BLaER1 treated with 17β-estradiol and CSF1 and Interleukin-3, amounts not matched to agents 10 nM and 100 nM (cell line): ENCODE data around the gene ARSG.
A peak's percentile ranks its signal among the peaks of the same experiment; 100 is the strongest.

Source experiments
- H3K27ac ChIP-seq, 11 experiments: shearing (Covaris generic); formaldehyde crosslinking; 2 replicates each; pipeline ENCODE4 v1.8.1; 2022
- H3K27me3 ChIP-seq, 11 experiments: shearing (Covaris generic); formaldehyde crosslinking; 2 replicates each; pipeline ENCODE4 v1.8.1; 2022
- H3K36me3 ChIP-seq, 11 experiments: shearing (Covaris generic); formaldehyde crosslinking; 2 replicates each; pipeline ENCODE4 v1.8.1; 2022
- H3K4me1 ChIP-seq, 10 experiments: shearing (Covaris generic); formaldehyde crosslinking; 2 replicates each; pipeline ENCODE4 v1.8.1; 2022
- H3K4me2 ChIP-seq, 11 experiments: shearing (Covaris generic); formaldehyde crosslinking; 2 replicates each; pipeline ENCODE4 v1.8.1; 2022
- H3K4me3 ChIP-seq, 10 experiments: shearing (Covaris generic); formaldehyde crosslinking; 2 replicates each; pipeline ENCODE4 v1.8.1; 2022
- H3K9ac ChIP-seq, 11 experiments: shearing (Covaris generic); formaldehyde crosslinking; 2 replicates each; pipeline ENCODE4 v1.8.1; 2022
- H3K9me3 ChIP-seq, 11 experiments: shearing (Covaris generic); formaldehyde crosslinking; replicated peaks in 1 of 11; 2 replicates each; pipeline ENCODE4 v1.8.1; 2022
- H4K20me1 ChIP-seq, 11 experiments: shearing (Covaris generic); formaldehyde crosslinking; 2 replicates each; pipeline ENCODE4 v1.8.1; 2022
- Cebpa-rat ChIP-seq, 11 experiments: shearing (Covaris generic); IDR thresholded peaks; 2 replicates each; pipeline ENCODE4 v1.8.1; 2022

Gene ARSG

GRCh38 chr17:68297195-68297594 lies 5.9 kb downstream of the ARSG start:
- H3K4me3 ChIP-seq: peak overlapping the region in 1 of 10 experiments; percentile 1; a peak in 1 of 20 replicates
- no peaks in the 10 kb centered on the region; a peak in 1 of 22 replicates for H3K36me3 ChIP-seq
- peak overlapping the region; percentile 35 to 90 (median 63) for H3K4me2 ChIP-seq
- H3K27me3 ChIP-seq: no peaks in the 10 kb centered on the region
- TF ChIP-seq Cebpa-rat (IDR thresholded peaks at IDR 0.05): no peak
- H3K4me1 ChIP-seq: peaks cover 23 to 71% (median 49%) of the 10 kb centered on the region in 10 experiments
- no peaks in the 10 kb centered on the region for H4K20me1 ChIP-seq
- peak overlapping the region in 8 of 11 experiments; percentile 17 to 74 (median 52); a peak in 16 of 22 replicates for H3K27ac ChIP-seq
- H3K9me3 ChIP-seq: peaks cover 0 to 16% (median 0%) of the 10 kb centered on the region in 11 experiments; a peak in 6 of 22 replicates
- H3K9ac ChIP-seq: peak overlapping the region in 4 of 11 experiments; percentile 1 to 52 (median 20); a peak in 5 of 22 replicates

- TF ChIP-seq Cebpa-rat (IDR thresholded peaks at IDR 0.05): no peak
- peak overlapping the region in 3 of 11 experiments; percentile 70 to 90 (median 83); a peak in 3 of 22 replicates for H3K4me2 ChIP-seq
- H3K27me3 ChIP-seq: no peaks in the 10 kb centered on the region
- H4K20me1 ChIP-seq: no peaks in the 10 kb centered on the region
- peak overlapping the region in 1 of 11 experiments; percentile 19; a peak in 1 of 22 replicates for H3K27ac ChIP-seq
- no peak overlapping the region for H3K9ac ChIP-seq
- H3K9me3 ChIP-seq: peaks cover 0 to 18% (median 0%) of the 10 kb centered on the region in 11 experiments; a peak in 6 of 22 replicates
- peaks cover 19 to 65% (median 40%) of the 10 kb centered on the region in 10 experiments for H3K4me1 ChIP-seq
- no peak overlapping the region for H3K4me3 ChIP-seq
- no peaks in the 10 kb centered on the region; a peak in 1 of 22 replicates for H3K36me3 ChIP-seq
Observed at GRCh38 chr17:68298601-68299000, 7.3 kb downstream of the ARSG start.

- H3K4me1 ChIP-seq: peaks cover 19 to 56% (median 37%) of the 10 kb centered on the region in 10 experiments
- no peak overlapping the region for H3K9ac ChIP-seq
- no peak overlapping the region for H3K4me2 ChIP-seq
- no peaks in the 10 kb centered on the region for H3K27me3 ChIP-seq
- no peak overlapping the region for H3K4me3 ChIP-seq
- TF ChIP-seq Cebpa-rat (IDR thresholded peaks at IDR 0.05): no peak
- H3K9me3 ChIP-seq: peaks cover 0 to 30% (median 0%) of the 10 kb centered on the region in 11 experiments; a peak in 6 of 22 replicates
- no peaks in the 10 kb centered on the region; a peak in 1 of 22 replicates for H3K36me3 ChIP-seq
- H4K20me1 ChIP-seq: no peaks in the 10 kb centered on the region
- no peak overlapping the region for H3K27ac ChIP-seq
Observed at GRCh38 chr17:68299817-68300216, 8.5 kb downstream of the ARSG start.

GRCh38 chr17:68301438-68301959 lies 10.2 kb downstream of the ARSG start:
- Histone ChIP-seq H3K9ac (no peak overlapping the region), H4K20me1 (no peaks in the 10 kb centered on the region), H3K36me3 (no peaks in the 10 kb centered on the region; a peak in 1 of 22 replicates), H3K27me3 (no peaks in the 10 kb centered on the region), H3K4me1 (peaks cover 19 to 51% (median 39%) of the 10 kb centered on the region in 10 experiments), H3K4me2 (peak overlapping the region in 4 of 11 experiments; percentile 1 to 31 (median 20); a peak in 2 of 22 replicates), H3K27ac (no peak overlapping the region), H3K4me3 (no peak overlapping the region), H3K9me3 (peaks cover 0 to 39% (median 5%) of the 10 kb centered on the region in 11 experiments; a peak in 14 of 22 replicates)
- TF ChIP-seq Cebpa-rat (IDR thresholded peaks at IDR 0.05): no peak

- no peaks in the 10 kb centered on the region for H4K20me1 ChIP-seq
- H3K9ac ChIP-seq: 0 out of 22 replicates have a peak overlapping the region, but pooled peaks of 1 of the 11 experiments have one; percentile 19
- H3K4me2 ChIP-seq: peak overlapping the region in 9 of 11 experiments; percentile 1 to 31 (median 16); a peak in 10 of 22 replicates
- TF ChIP-seq Cebpa-rat (IDR thresholded peaks at IDR 0.05): no peak
- H3K4me3 ChIP-seq: no peak overlapping the region
- H3K27me3 ChIP-seq: no peaks in the 10 kb centered on the region
- H3K9me3 ChIP-seq: peaks cover 0 to 46% (median 11%) of the 10 kb centered on the region in 11 experiments; a peak in 14 of 22 replicates
- H3K36me3 ChIP-seq: peaks cover 0 to 6% (median 0%) of the 10 kb centered on the region in 11 experiments; a peak in 5 of 22 replicates
- peaks cover 19 to 51% (median 37%) of the 10 kb centered on the region in 10 experiments for H3K4me1 ChIP-seq
- peak overlapping the region in 2 of 11 experiments; percentile 9 to 22; a peak in 3 of 22 replicates for H3K27ac ChIP-seq
Observed at GRCh38 chr17:68302066-68302564, 10.8 kb downstream of the ARSG start.

GRCh38 chr17:68302666-68303065 lies 11.4 kb downstream of the ARSG start:
- Histone ChIP-seq H3K27me3 (no peaks in the 10 kb centered on the region), H3K36me3 (peaks cover 0 to 11% (median 0%) of the 10 kb centered on the region in 11 experiments; a peak in 5 of 22 replicates), H3K9ac (0 out of 22 replicates have a peak overlapping the region, but pooled peaks of 1 of the 11 experiments have one; percentile 19), H3K4me2 (peak overlapping the region in 9 of 11 experiments; percentile 0 to 31 (median 16); a peak in 11 of 22 replicates), H3K4me3 (no peak overlapping the region), H4K20me1 (no peaks in the 10 kb centered on the region), H3K9me3 (peaks cover 0 to 51% (median 13%) of the 10 kb centered on the region in 11 experiments; a peak in 14 of 22 replicates), H3K27ac (peak overlapping the region in 2 of 11 experiments; percentile 9 to 22; a peak in 3 of 22 replicates), H3K4me1 (peaks cover 22 to 51% (median 37%) of the 10 kb centered on the region in 10 experiments)
- no peak for TF ChIP-seq Cebpa-rat (IDR thresholded peaks at IDR 0.05)

- Histone ChIP-seq H3K4me1 (peaks cover 25 to 54% (median 38%) of the 10 kb centered on the region in 10 experiments), H3K4me3 (no peak overlapping the region), H4K20me1 (no peaks in the 10 kb centered on the region), H3K27ac (peak overlapping the region in 1 of 11 experiments; percentile 15; a peak in 1 of 22 replicates), H3K27me3 (no peaks in the 10 kb centered on the region), H3K9me3 (peaks cover 0 to 61% (median 20%) of the 10 kb centered on the region in 11 experiments; a peak in 17 of 22 replicates), H3K4me2 (peak overlapping the region in 6 of 11 experiments; percentile 25 to 70 (median 52); a peak in 10 of 22 replicates), H3K9ac (no peak overlapping the region), H3K36me3 (peaks cover 0 to 14% (median 0%) of the 10 kb centered on the region in 11 experiments; a peak in 5 of 22 replicates)
- TF ChIP-seq Cebpa-rat (IDR thresholded peaks at IDR 0.05): no peak
Observed at GRCh38 chr17:68304706-68305105, 13.4 kb downstream of the ARSG start.

- 0 out of 22 replicates have a peak overlapping the region, but pooled peaks of 1 of the 11 experiments have one; percentile 24 for H3K9ac ChIP-seq
- no peaks in the 10 kb centered on the region for H3K27me3 ChIP-seq
- H3K4me3 ChIP-seq: no peak overlapping the region
- H3K36me3 ChIP-seq: peaks cover 0 to 14% (median 0%) of the 10 kb centered on the region in 11 experiments; a peak in 5 of 22 replicates
- no peaks in the 10 kb centered on the region for H4K20me1 ChIP-seq
- H3K4me2 ChIP-seq: peak overlapping the region in 6 of 11 experiments; percentile 25 to 70 (median 52); a peak in 11 of 22 replicates
- H3K4me1 ChIP-seq: peaks cover 25 to 59% (median 43%) of the 10 kb centered on the region in 10 experiments
- H3K9me3 ChIP-seq: peaks cover 0 to 58% (median 17%) of the 10 kb centered on the region in 11 experiments; a peak in 17 of 22 replicates
- H3K27ac ChIP-seq: peak overlapping the region in 4 of 11 experiments; percentile 15 to 64 (median 44); a peak in 5 of 22 replicates
- TF ChIP-seq Cebpa-rat (IDR thresholded peaks at IDR 0.05): no peak
Observed at GRCh38 chr17:68305142-68305541, 13.8 kb downstream of the ARSG start.
